ENCODE measurements around the gene TMEM217.
"Not testable (repeated sequence)": the region's sequence is repeated elsewhere in the genome, so short reads cannot be mapped to it uniquely, and the experiment has no call there.

The TMEM217 gene

GRCh38 chr6:37209461-37210205 lies 48.3 kb downstream of the TMEM217 start:
- DNase-seq: no peak

- DNase-seq: no peak
Observed at GRCh38 chr6:37208793-37209192, 49.2 kb downstream of the TMEM217 start.

- peak; percentile 56 for DNase-seq
Observed at GRCh38 chr6:37207903-37208456, 50.0 kb downstream of the TMEM217 start.

- no peak for DNase-seq
Observed at GRCh38 chr6:37206622-37207021, 51.3 kb downstream of the TMEM217 start.

GRCh38 chr6:37205997-37206340 lies 52.0 kb downstream of the TMEM217 start:
- DNase-seq: no peak

- DNase-seq: no peak
Observed at GRCh38 chr6:37205175-37205996, 52.6 kb downstream of the TMEM217 start.

GRCh38 chr6:37204014-37204751 lies 53.8 kb downstream of the TMEM217 start:
- peak; percentile 74 for DNase-seq

- peak; percentile 70 for DNase-seq
Observed at GRCh38 chr6:37202788-37203491, 55.0 kb downstream of the TMEM217 start.

GRCh38 chr6:37201726-37202125 lies 56.2 kb downstream of the TMEM217 start:
- no peak for DNase-seq

- DNase-seq: no peak
Observed at GRCh38 chr6:37200085-37200484, 57.9 kb downstream of the TMEM217 start.

GRCh38 chr6:37196451-37196850 lies 61.5 kb downstream of the TMEM217 start:
- DNase-seq: not testable (repeated sequence)

- not testable (repeated sequence) for DNase-seq
Observed at GRCh38 chr6:37194886-37195285, 63.1 kb downstream of the TMEM217 start.

GRCh38 chr6:37192666-37193065 lies 65.3 kb downstream of the TMEM217 start:
- no peak for DNase-seq

GRCh38 chr6:37190159-37190535 lies 67.8 kb downstream of the TMEM217 start:
- no peak for DNase-seq

- DNase-seq: peak; percentile 58
Observed at GRCh38 chr6:37188962-37189510, 68.9 kb downstream of the TMEM217 start.

- DNase-seq: no peak
Observed at GRCh38 chr6:37187321-37188022, 70.5 kb downstream of the TMEM217 start.

GRCh38 chr6:37185949-37186720 lies 71.8 kb downstream of the TMEM217 start:
- not testable (repeated sequence) for DNase-seq

- DNase-seq: no peak
Observed at GRCh38 chr6:37182736-37183590, 75.0 kb downstream of the TMEM217 start.

GRCh38 chr6:37180610-37181009 lies 77.3 kb downstream of the TMEM217 start:
- DNase-seq: not testable (repeated sequence)

- no peak for DNase-seq
Observed at GRCh38 chr6:37180075-37180474, 77.9 kb downstream of the TMEM217 start.
